ENCODE measurements around the gene PAX3.

DNA sequence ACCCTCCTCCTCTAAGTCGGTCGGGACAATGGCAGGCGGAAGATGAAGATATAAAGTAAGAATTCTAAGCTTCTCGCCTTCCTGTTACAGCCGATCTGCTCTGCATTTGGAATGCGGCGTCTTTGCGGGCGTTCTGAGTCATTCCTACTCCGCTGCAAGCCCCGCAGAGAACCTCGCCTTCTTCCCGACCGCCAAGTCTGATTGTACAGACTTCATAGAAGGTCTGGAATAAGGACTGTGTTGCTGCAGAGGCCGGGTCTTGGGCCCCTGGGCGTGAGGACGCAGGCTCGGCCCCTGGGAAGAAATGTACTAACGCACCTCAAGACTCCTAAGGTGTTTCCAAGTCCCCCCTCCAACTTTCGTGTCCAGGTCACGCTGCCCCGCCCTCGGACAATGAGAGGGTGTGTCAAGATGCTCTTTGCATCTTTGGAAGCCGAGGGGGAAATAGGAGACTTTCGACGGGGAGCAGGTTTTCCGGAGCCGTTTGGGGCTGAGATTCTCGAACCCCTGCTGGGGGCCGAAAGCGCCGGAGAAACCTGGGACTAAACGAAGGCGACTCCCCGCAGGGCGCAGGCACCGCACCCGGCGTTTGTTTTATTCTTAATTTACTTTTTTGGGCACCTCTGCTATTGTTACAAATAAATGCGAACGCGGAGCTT is 12.7 kb upstream of the PAX3 start:
- TF ChIP-seq, protein P1, sequence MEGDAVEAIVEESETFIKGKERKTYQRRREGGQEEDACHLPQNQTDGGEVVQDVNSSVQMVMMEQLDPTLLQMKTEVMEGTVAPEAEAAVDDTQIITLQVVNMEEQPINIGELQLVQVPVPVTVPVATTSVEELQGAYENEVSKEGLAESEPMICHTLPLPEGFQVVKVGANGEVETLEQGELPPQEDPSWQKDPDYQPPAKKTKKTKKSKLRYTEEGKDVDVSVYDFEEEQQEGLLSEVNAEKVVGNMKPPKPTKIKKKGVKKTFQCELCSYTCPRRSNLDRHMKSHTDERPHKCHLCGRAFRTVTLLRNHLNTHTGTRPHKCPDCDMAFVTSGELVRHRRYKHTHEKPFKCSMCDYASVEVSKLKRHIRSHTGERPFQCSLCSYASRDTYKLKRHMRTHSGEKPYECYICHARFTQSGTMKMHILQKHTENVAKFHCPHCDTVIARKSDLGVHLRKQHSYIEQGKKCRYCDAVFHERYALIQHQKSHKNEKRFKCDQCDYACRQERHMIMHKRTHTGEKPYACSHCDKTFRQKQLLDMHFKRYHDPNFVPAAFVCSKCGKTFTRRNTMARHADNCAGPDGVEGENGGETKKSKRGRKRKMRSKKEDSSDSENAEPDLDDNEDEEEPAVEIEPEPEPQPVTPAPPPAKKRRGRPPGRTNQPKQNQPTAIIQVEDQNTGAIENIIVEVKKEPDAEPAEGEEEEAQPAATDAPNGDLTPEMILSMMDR (IDR thresholded peaks at IDR 0.05): no peak
- TF ChIP-seq POLR2A (IDR thresholded peaks at IDR 0.05): no peak

Data from body of pancreas (tissue), 4 donors.